ENCODE measurements around the gene KRTAP4-11.

DNA sequence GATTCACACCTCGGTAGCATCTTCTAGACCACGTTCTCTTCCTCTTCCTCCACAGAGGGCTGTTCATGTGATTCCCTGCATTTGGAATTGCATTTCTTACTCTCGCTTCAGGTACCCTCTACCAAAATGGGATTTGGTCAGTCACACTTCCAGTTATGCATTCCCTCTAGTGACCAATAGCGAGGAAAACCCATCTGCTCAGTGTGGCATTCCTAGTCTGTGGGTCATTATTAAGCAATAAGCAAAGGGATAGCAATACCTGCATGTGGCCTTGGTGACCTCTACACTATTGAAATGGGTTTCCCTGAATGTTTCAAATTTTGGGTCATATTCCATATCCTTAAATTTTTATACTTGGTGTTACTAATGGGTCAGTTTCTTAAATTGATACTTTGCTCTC is 31.9 kb upstream of the KRTAP4-11 start:
- TF ChIP-seq POLR2AphosphoS2 (IDR thresholded peaks at IDR 0.05; ENCODE audit: low read depth, low read length) (no peak), EGR1 (IDR thresholded peaks at IDR 0.05; ENCODE audit: borderline replicate concordance in 1 of 2, low read depth in 2 of 2, low read length in 2 of 2) (no peak), ZNF384 (IDR thresholded peaks at IDR 0.05; ENCODE audit: borderline replicate concordance, low read depth, low read length) (no peak), PBX3 (IDR thresholded peaks at IDR 0.05; ENCODE audit: insufficient replicate concordance, low read depth, low read length) (no peak), CTCF (IDR thresholded peaks at IDR 0.05 in 2 of 3, conservative IDR thresholded peaks at IDR 0.05 in 1 of 3; ENCODE audit: control insufficient read depth in 2 of 3, extremely low read depth in 1 of 3, insufficient read depth in 1 of 3, low read depth in 3 of 3, low read length in 3 of 3) (no peak), NFYB (IDR thresholded peaks at IDR 0.05; ENCODE audit: insufficient read depth, low read depth, low read length) (no peak)
